ENCODE results near the gene ACTR1B. TPM values are rescaled to one million over a fixed set of nuclear protein-coding genes. Genes with fewer than 3 reads are reported as not detected.

ACTR1B gene
- total RNA-seq, 1 experiment from 2014 or later: 58.2 TPM

DNA sequence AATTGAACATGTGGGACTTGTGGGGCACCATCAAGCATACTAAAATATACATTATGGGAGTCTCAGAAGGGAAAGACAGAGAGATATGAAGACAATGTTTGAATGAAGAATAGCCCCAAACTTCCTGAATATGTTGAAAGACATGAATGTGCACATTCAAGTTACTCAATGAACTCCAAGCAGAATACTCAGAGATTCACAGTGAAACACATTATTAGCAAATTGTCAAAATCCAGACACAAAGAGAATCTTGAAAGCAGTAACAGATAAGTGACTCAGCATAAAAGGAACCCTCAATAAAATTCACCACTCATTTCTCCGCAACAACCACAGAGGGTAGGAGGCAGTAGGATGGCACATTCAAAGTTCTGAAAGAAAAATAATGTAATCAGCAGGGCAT lies 14.5 kb upstream of the ACTR1B start:
- Mint-ChIP-seq H3K27ac (no peak overlapping the region), H3K4me3 (no peak overlapping the region), H3K36me3 (peaks cover 20% of the 10 kb centered on the region), H3K4me1 (peaks cover 21% of the 10 kb centered on the region), H3K9me3 (peaks cover 32% of the 10 kb centered on the region), H3K27me3 (ENCODE audit: low read depth) (no peaks in the 10 kb centered on the region; the same call in 1 of the 2 replicates)
- DNase-seq (ENCODE audit: low spot score): no peak
- ATAC-seq: no peak
- POLR2A ChIA-PET: no interaction called here
- TF ChIP-seq, protein P1, sequence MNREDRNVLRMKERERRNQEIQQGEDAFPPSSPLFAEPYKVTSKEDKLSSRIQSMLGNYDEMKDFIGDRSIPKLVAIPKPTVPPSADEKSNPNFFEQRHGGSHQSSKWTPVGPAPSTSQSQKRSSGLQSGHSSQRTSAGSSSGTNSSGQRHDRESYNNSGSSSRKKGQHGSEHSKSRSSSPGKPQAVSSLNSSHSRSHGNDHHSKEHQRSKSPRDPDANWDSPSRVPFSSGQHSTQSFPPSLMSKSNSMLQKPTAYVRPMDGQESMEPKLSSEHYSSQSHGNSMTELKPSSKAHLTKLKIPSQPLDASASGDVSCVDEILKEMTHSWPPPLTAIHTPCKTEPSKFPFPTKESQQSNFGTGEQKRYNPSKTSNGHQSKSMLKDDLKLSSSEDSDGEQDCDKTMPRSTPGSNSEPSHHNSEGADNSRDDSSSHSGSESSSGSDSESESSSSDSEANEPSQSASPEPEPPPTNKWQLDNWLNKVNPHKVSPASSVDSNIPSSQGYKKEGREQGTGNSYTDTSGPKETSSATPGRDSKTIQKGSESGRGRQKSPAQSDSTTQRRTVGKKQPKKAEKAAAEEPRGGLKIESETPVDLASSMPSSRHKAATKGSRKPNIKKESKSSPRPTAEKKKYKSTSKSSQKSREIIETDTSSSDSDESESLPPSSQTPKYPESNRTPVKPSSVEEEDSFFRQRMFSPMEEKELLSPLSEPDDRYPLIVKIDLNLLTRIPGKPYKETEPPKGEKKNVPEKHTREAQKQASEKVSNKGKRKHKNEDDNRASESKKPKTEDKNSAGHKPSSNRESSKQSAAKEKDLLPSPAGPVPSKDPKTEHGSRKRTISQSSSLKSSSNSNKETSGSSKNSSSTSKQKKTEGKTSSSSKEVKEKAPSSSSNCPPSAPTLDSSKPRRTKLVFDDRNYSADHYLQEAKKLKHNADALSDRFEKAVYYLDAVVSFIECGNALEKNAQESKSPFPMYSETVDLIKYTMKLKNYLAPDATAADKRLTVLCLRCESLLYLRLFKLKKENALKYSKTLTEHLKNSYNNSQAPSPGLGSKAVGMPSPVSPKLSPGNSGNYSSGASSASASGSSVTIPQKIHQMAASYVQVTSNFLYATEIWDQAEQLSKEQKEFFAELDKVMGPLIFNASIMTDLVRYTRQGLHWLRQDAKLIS (CRISPR knock-in tag; IDR thresholded peaks at IDR 0.05; ENCODE audit: borderline replicate concordance): no peak
- TF ChIP-seq, protein P2, sequence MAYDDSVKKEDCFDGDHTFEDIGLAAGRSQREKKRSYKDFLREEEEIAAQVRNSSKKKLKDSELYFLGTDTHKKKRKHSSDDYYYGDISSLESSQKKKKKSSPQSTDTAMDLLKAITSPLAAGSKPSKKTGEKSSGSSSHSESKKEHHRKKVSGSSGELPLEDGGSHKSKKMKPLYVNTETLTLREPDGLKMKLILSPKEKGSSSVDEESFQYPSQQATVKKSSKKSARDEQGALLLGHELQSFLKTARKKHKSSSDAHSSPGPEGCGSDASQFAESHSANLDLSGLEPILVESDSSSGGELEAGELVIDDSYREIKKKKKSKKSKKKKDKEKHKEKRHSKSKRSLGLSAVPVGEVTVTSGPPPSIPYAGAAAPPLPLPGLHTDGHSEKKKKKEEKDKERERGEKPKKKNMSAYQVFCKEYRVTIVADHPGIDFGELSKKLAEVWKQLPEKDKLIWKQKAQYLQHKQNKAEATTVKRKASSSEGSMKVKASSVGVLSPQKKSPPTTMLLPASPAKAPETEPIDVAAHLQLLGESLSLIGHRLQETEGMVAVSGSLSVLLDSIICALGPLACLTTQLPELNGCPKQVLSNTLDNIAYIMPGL (CRISPR knock-in tag; IDR thresholded peaks at IDR 0.05): no peak
- no peak for TF ChIP-seq FOXJ3 (CRISPR knock-in tag; IDR thresholded peaks at IDR 0.05; ENCODE audit: borderline replicate concordance)
- TF ChIP-seq RELA (CRISPR knock-in tag; IDR thresholded peaks at IDR 0.05; ENCODE audit: borderline replicate concordance): no peak
- no peak for TF ChIP-seq ZNF121 (CRISPR knock-in tag; IDR thresholded peaks at IDR 0.05)
- TF ChIP-seq, protein P3, sequence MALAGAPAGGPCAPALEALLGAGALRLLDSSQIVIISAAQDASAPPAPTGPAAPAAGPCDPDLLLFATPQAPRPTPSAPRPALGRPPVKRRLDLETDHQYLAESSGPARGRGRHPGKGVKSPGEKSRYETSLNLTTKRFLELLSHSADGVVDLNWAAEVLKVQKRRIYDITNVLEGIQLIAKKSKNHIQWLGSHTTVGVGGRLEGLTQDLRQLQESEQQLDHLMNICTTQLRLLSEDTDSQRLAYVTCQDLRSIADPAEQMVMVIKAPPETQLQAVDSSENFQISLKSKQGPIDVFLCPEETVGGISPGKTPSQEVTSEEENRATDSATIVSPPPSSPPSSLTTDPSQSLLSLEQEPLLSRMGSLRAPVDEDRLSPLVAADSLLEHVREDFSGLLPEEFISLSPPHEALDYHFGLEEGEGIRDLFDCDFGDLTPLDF (CRISPR knock-in tag; IDR thresholded peaks at IDR 0.05): no peak
- no peak for TF ChIP-seq CREM (CRISPR knock-in tag; IDR thresholded peaks at IDR 0.05)
- TF ChIP-seq, protein P4, sequence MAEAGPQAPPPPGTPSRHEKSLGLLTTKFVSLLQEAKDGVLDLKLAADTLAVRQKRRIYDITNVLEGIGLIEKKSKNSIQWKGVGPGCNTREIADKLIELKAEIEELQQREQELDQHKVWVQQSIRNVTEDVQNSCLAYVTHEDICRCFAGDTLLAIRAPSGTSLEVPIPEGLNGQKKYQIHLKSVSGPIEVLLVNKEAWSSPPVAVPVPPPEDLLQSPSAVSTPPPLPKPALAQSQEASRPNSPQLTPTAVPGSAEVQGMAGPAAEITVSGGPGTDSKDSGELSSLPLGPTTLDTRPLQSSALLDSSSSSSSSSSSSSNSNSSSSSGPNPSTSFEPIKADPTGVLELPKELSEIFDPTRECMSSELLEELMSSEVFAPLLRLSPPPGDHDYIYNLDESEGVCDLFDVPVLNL (CRISPR knock-in tag; IDR thresholded peaks at IDR 0.05; ENCODE audit: borderline replicate concordance, low read depth): no peak
- TF ChIP-seq, protein P5, sequence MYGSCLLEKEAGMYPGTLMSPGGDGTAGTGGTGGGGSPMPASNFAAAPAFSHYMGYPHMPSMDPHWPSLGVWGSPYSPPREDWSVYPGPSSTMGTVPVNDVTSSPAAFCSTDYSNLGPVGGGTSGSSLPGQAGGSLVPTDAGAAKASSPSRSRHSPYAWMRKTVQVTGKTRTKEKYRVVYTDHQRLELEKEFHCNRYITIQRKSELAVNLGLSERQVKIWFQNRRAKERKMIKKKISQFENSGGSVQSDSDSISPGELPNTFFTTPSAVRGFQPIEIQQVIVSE (CRISPR knock-in tag; IDR thresholded peaks at IDR 0.05; ENCODE audit: borderline replicate concordance): no peak
- no peak for TF ChIP-seq ZBTB21 (CRISPR knock-in tag; IDR thresholded peaks at IDR 0.05; ENCODE audit: borderline replicate concordance)
- TF ChIP-seq ZNF232 (CRISPR knock-in tag; IDR thresholded peaks at IDR 0.05): no peak
- TF ChIP-seq, protein P6, sequence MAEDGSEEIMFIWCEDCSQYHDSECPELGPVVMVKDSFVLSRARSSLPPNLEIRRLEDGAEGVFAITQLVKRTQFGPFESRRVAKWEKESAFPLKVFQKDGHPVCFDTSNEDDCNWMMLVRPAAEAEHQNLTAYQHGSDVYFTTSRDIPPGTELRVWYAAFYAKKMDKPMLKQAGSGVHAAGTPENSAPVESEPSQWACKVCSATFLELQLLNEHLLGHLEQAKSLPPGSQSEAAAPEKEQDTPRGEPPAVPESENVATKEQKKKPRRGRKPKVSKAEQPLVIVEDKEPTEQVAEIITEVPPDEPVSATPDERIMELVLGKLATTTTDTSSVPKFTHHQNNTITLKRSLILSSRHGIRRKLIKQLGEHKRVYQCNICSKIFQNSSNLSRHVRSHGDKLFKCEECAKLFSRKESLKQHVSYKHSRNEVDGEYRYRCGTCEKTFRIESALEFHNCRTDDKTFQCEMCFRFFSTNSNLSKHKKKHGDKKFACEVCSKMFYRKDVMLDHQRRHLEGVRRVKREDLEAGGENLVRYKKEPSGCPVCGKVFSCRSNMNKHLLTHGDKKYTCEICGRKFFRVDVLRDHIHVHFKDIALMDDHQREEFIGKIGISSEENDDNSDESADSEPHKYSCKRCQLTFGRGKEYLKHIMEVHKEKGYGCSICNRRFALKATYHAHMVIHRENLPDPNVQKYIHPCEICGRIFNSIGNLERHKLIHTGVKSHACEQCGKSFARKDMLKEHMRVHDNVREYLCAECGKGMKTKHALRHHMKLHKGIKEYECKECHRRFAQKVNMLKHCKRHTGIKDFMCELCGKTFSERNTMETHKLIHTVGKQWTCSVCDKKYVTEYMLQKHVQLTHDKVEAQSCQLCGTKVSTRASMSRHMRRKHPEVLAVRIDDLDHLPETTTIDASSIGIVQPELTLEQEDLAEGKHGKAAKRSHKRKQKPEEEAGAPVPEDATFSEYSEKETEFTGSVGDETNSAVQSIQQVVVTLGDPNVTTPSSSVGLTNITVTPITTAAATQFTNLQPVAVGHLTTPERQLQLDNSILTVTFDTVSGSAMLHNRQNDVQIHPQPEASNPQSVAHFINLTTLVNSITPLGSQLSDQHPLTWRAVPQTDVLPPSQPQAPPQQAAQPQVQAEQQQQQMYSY (CRISPR knock-in tag; IDR thresholded peaks at IDR 0.05): no peak
- TF ChIP-seq, protein P7, sequence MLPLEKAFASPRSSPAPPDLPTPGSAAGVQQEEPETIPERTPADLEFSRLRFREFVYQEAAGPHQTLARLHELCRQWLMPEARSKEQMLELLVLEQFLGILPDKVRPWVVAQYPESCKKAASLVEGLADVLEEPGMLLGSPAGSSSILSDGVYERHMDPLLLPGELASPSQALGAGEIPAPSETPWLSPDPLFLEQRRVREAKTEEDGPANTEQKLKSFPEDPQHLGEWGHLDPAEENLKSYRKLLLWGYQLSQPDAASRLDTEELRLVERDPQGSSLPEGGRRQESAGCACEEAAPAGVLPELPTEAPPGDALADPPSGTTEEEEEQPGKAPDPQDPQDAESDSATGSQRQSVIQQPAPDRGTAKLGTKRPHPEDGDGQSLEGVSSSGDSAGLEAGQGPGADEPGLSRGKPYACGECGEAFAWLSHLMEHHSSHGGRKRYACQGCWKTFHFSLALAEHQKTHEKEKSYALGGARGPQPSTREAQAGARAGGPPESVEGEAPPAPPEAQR (CRISPR knock-in tag; IDR thresholded peaks at IDR 0.05): no peak
- TF ChIP-seq, protein P8, sequence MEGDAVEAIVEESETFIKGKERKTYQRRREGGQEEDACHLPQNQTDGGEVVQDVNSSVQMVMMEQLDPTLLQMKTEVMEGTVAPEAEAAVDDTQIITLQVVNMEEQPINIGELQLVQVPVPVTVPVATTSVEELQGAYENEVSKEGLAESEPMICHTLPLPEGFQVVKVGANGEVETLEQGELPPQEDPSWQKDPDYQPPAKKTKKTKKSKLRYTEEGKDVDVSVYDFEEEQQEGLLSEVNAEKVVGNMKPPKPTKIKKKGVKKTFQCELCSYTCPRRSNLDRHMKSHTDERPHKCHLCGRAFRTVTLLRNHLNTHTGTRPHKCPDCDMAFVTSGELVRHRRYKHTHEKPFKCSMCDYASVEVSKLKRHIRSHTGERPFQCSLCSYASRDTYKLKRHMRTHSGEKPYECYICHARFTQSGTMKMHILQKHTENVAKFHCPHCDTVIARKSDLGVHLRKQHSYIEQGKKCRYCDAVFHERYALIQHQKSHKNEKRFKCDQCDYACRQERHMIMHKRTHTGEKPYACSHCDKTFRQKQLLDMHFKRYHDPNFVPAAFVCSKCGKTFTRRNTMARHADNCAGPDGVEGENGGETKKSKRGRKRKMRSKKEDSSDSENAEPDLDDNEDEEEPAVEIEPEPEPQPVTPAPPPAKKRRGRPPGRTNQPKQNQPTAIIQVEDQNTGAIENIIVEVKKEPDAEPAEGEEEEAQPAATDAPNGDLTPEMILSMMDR (IDR thresholded peaks at IDR 0.05): no peak
- no peak for TF ChIP-seq ATF1 (CRISPR knock-in tag; IDR thresholded peaks at IDR 0.05)
- no peak for TF ChIP-seq NR1H2 (CRISPR knock-in tag; IDR thresholded peaks at IDR 0.05)
- TF ChIP-seq, protein P9, sequence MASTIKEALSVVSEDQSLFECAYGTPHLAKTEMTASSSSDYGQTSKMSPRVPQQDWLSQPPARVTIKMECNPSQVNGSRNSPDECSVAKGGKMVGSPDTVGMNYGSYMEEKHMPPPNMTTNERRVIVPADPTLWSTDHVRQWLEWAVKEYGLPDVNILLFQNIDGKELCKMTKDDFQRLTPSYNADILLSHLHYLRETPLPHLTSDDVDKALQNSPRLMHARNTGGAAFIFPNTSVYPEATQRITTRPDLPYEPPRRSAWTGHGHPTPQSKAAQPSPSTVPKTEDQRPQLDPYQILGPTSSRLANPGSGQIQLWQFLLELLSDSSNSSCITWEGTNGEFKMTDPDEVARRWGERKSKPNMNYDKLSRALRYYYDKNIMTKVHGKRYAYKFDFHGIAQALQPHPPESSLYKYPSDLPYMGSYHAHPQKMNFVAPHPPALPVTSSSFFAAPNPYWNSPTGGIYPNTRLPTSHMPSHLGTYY (CRISPR knock-in tag; IDR thresholded peaks at IDR 0.05): no peak
- no peak for TF ChIP-seq ZNF423 (CRISPR knock-in tag; IDR thresholded peaks at IDR 0.05)
- CTCF ChIA-PET: interaction anchor here (1.0 kb wide), 1 partner anchor 13 kb away, joined by 3 read pairs; no protein-coding TSS in a partner anchor

Measured in WTC11 (cell line).